BLaER1 treated with 17β-estradiol and CSF1 and Interleukin-3, amounts not matched to agents 10 nM and 100 nM (cell line): ENCODE measurements around the gene CARD14.

ENCODE experiments used
- H3K27ac ChIP-seq, 11 experiments: shearing (Covaris generic); formaldehyde crosslinking; 2 replicates each; pipeline ENCODE4 v1.8.1; 2022
- H3K27me3 ChIP-seq, 11 experiments: shearing (Covaris generic); formaldehyde crosslinking; 2 replicates each; pipeline ENCODE4 v1.8.1; 2022
- H3K36me3 ChIP-seq, 11 experiments: shearing (Covaris generic); formaldehyde crosslinking; 2 replicates each; pipeline ENCODE4 v1.8.1; 2022
- H3K4me1 ChIP-seq, 10 experiments: shearing (Covaris generic); formaldehyde crosslinking; 2 replicates each; pipeline ENCODE4 v1.8.1; 2022
- H3K4me2 ChIP-seq, 11 experiments: shearing (Covaris generic); formaldehyde crosslinking; 2 replicates each; pipeline ENCODE4 v1.8.1; 2022
- H3K4me3 ChIP-seq, 10 experiments: shearing (Covaris generic); formaldehyde crosslinking; 2 replicates each; pipeline ENCODE4 v1.8.1; 2022
- H3K9ac ChIP-seq, 11 experiments: shearing (Covaris generic); formaldehyde crosslinking; 2 replicates each; pipeline ENCODE4 v1.8.1; 2022
- H3K9me3 ChIP-seq, 11 experiments: shearing (Covaris generic); formaldehyde crosslinking; replicated peaks in 1 of 11; 2 replicates each; pipeline ENCODE4 v1.8.1; 2022
- H4K20me1 ChIP-seq, 11 experiments: shearing (Covaris generic); formaldehyde crosslinking; 2 replicates each; pipeline ENCODE4 v1.8.1; 2022
- Cebpa-rat ChIP-seq, 11 experiments: shearing (Covaris generic); IDR thresholded peaks; 2 replicates each; pipeline ENCODE4 v1.8.1; 2022

Gene CARD14

GRCh38 chr17:80158846-80159245, 11.0 kb upstream of the CARD14 start:
- Histone ChIP-seq H3K4me3 (no peak overlapping the region), H3K4me1 (peaks cover 0 to 38% (median 26%) of the 10 kb centered on the region in 10 experiments; a peak in 16 of 20 replicates), H3K4me2 (no peak overlapping the region), H4K20me1 (no peaks in the 10 kb centered on the region), H3K9me3 (peaks cover 34 to 38% (median 37%) of the 10 kb centered on the region in 11 experiments), H3K9ac (no peak overlapping the region), H3K36me3 (peaks cover 0 to 6% (median 0%) of the 10 kb centered on the region in 11 experiments; a peak in 3 of 22 replicates), H3K27me3 (no peaks in the 10 kb centered on the region), H3K27ac (no peak overlapping the region)
- TF ChIP-seq Cebpa-rat (IDR thresholded peaks at IDR 0.05) = no peak

- H3K9ac ChIP-seq = no peak overlapping the region
- peaks cover 0 to 6% (median 0%) of the 10 kb centered on the region in 11 experiments; a peak in 3 of 22 replicates for H3K36me3 ChIP-seq
- no peak overlapping the region for H3K27ac ChIP-seq
- no peaks in the 10 kb centered on the region for H3K27me3 ChIP-seq
- no peak overlapping the region for H3K4me3 ChIP-seq
- TF ChIP-seq Cebpa-rat (IDR thresholded peaks at IDR 0.05) = no peak
- peak overlapping the region in 8 of 11 experiments; percentile 9 to 73 (median 62); a peak in 16 of 22 replicates for H3K4me2 ChIP-seq
- peaks cover 0 to 33% (median 23%) of the 10 kb centered on the region in 10 experiments; a peak in 16 of 20 replicates for H3K4me1 ChIP-seq
- H3K9me3 ChIP-seq = peaks cover 18 to 25% (median 21%) of the 10 kb centered on the region in 11 experiments
- H4K20me1 ChIP-seq = no peaks in the 10 kb centered on the region
Observed at GRCh38 chr17:80160536-80160935, 9.3 kb upstream of the CARD14 start.

GRCh38 chr17:80163336-80163735, 6.5 kb upstream of the CARD14 start:
- no peak overlapping the region for H3K4me2 ChIP-seq
- peaks cover 0 to 33% (median 23%) of the 10 kb centered on the region in 10 experiments; a peak in 16 of 20 replicates for H3K4me1 ChIP-seq

GRCh38 chr17:80164185-80164584, 5.6 kb upstream of the CARD14 start:
- Histone ChIP-seq H3K9me3 (no peaks in the 10 kb centered on the region; a peak in 1 of 22 replicates), H3K4me1 (peaks cover 0 to 33% (median 23%) of the 10 kb centered on the region in 10 experiments; a peak in 16 of 20 replicates), H4K20me1 (no peaks in the 10 kb centered on the region), H3K4me3 (no peak overlapping the region), H3K36me3 (no peaks in the 10 kb centered on the region), H3K9ac (no peak overlapping the region), H3K4me2 (no peak overlapping the region), H3K27ac (no peak overlapping the region), H3K27me3 (no peaks in the 10 kb centered on the region)
- no peak for TF ChIP-seq Cebpa-rat (IDR thresholded peaks at IDR 0.05)

More at GRCh38 chr17:80163336-80163735, 6.5 kb upstream of the CARD14 start:
- Histone ChIP-seq H3K27ac (no peak overlapping the region), H3K4me3 (no peak overlapping the region), H3K9me3 (no peaks in the 10 kb centered on the region; a peak in 1 of 22 replicates), H4K20me1 (no peaks in the 10 kb centered on the region), H3K27me3 (no peaks in the 10 kb centered on the region), H3K9ac (no peak overlapping the region), H3K36me3 (no peaks in the 10 kb centered on the region)
- no peak for TF ChIP-seq Cebpa-rat (IDR thresholded peaks at IDR 0.05)

- Histone ChIP-seq H3K27ac (no peak overlapping the region), H4K20me1 (no peaks in the 10 kb centered on the region), H3K9me3 (no peaks in the 10 kb centered on the region; a peak in 1 of 22 replicates), H3K4me2 (no peak overlapping the region), H3K4me3 (no peak overlapping the region), H3K36me3 (no peaks in the 10 kb centered on the region), H3K4me1 (peaks cover 0 to 18% (median 12%) of the 10 kb centered on the region in 10 experiments; a peak in 13 of 20 replicates), H3K27me3 (no peaks in the 10 kb centered on the region), H3K9ac (no peak overlapping the region)
- TF ChIP-seq Cebpa-rat (IDR thresholded peaks at IDR 0.05) = no peak
Observed at GRCh38 chr17:80166446-80166845, 3.4 kb upstream of the CARD14 start.

GRCh38 chr17:80168371-80168770, 1.5 kb upstream of the CARD14 start:
- peaks cover 0 to 3% (median 0%) of the 10 kb centered on the region in 10 experiments; a peak in 2 of 20 replicates for H3K4me1 ChIP-seq
- no peaks in the 10 kb centered on the region for H4K20me1 ChIP-seq
- no peaks in the 10 kb centered on the region for H3K36me3 ChIP-seq
- no peaks in the 10 kb centered on the region for H3K9me3 ChIP-seq
- no peak overlapping the region for H3K4me3 ChIP-seq
- TF ChIP-seq Cebpa-rat (IDR thresholded peaks at IDR 0.05) = no peak
- no peaks in the 10 kb centered on the region for H3K27me3 ChIP-seq
- no peak overlapping the region for H3K9ac ChIP-seq
- no peak overlapping the region for H3K4me2 ChIP-seq
- no peak overlapping the region for H3K27ac ChIP-seq

- Histone ChIP-seq H3K9ac (no peak overlapping the region), H3K27ac (no peak overlapping the region), H4K20me1 (no peaks in the 10 kb centered on the region), H3K4me3 (no peak overlapping the region), H3K4me2 (no peak overlapping the region), H3K9me3 (no peaks in the 10 kb centered on the region), H3K27me3 (no peaks in the 10 kb centered on the region), H3K4me1 (peaks cover 0 to 3% (median 0%) of the 10 kb centered on the region in 10 experiments; a peak in 1 of 20 replicates), H3K36me3 (no peaks in the 10 kb centered on the region)
- TF ChIP-seq Cebpa-rat (IDR thresholded peaks at IDR 0.05) = no peak
Observed at GRCh38 chr17:80169107-80169506, 723 bp upstream of the CARD14 start.

- H3K4me2 ChIP-seq = no peak overlapping the region
Observed at GRCh38 chr17:80171681-80172080, 1.9 kb downstream of the CARD14 start.

GRCh38 chr17:80173126-80173525, 3.3 kb downstream of the CARD14 start:
- Histone ChIP-seq H4K20me1 (no peaks in the 10 kb centered on the region), H3K36me3 (no peaks in the 10 kb centered on the region), H3K4me2 (no peak overlapping the region)

More at GRCh38 chr17:80171681-80172080, 1.9 kb downstream of the CARD14 start:
- H3K27ac ChIP-seq = no peak overlapping the region
- no peaks in the 10 kb centered on the region for H4K20me1 ChIP-seq
- H3K27me3 ChIP-seq = no peaks in the 10 kb centered on the region
- H3K36me3 ChIP-seq = no peaks in the 10 kb centered on the region
- H3K9me3 ChIP-seq = no peaks in the 10 kb centered on the region
- no peak for TF ChIP-seq Cebpa-rat (IDR thresholded peaks at IDR 0.05)
- H3K9ac ChIP-seq = no peak overlapping the region
- H3K4me3 ChIP-seq = no peak overlapping the region
- peaks cover 0 to 3% (median 0%) of the 10 kb centered on the region in 10 experiments; a peak in 1 of 20 replicates for H3K4me1 ChIP-seq

GRCh38 chr17:80173916-80174315, 4.1 kb downstream of the CARD14 start:
- H3K36me3 ChIP-seq = no peaks in the 10 kb centered on the region
- no peaks in the 10 kb centered on the region for H3K9me3 ChIP-seq
- no peak for TF ChIP-seq Cebpa-rat (IDR thresholded peaks at IDR 0.05)
- no peaks in the 10 kb centered on the region for H3K27me3 ChIP-seq
- H4K20me1 ChIP-seq = no peaks in the 10 kb centered on the region; a peak in 1 of 22 replicates
- H3K9ac ChIP-seq = no peak overlapping the region
- peaks cover 0 to 3% (median 0%) of the 10 kb centered on the region in 10 experiments; a peak in 1 of 20 replicates for H3K4me1 ChIP-seq
- no peak overlapping the region for H3K27ac ChIP-seq
- no peak overlapping the region for H3K4me3 ChIP-seq
- no peak overlapping the region for H3K4me2 ChIP-seq

More at GRCh38 chr17:80173126-80173525, 3.3 kb downstream of the CARD14 start:
- H3K27me3 ChIP-seq = no peaks in the 10 kb centered on the region
- no peak overlapping the region for H3K4me3 ChIP-seq
- no peak overlapping the region for H3K9ac ChIP-seq
- H3K9me3 ChIP-seq = no peaks in the 10 kb centered on the region
- peaks cover 0 to 3% (median 0%) of the 10 kb centered on the region in 10 experiments; a peak in 1 of 20 replicates for H3K4me1 ChIP-seq
- H3K27ac ChIP-seq = no peak overlapping the region
- no peak for TF ChIP-seq Cebpa-rat (IDR thresholded peaks at IDR 0.05)
